ENCODE measurements around the gene ZNRF1. TPM values are rescaled to one million over a fixed set of nuclear protein-coding genes. Genes with fewer than 3 reads are reported as not detected.
"Not testable (repeated sequence)": the region's sequence is repeated elsewhere in the genome, so short reads cannot be mapped to it uniquely, and the experiment has no call there.

The ZNRF1 gene
- total and polyA plus RNA-seq, 11 donors: 12.8 to 43.3 (median 23.2) TPM

GRCh38 chr16:75012380-75013081, 13.7 kb downstream of the ZNRF1 start:
- intact Hi-C loops (cut with DNase I): loop anchor here in 2 of 10 donors (5.0 kb wide), 1 partner anchor 35 kb away; no protein-coding TSS in a partner anchor
- H3K4me3 ChIP-seq: peak overlapping the region in 3 of 12 donors; percentile 3 to 10 (median 9)

GRCh38 chr16:75013123-75013522, 14.3 kb downstream of the ZNRF1 start:
- Histone ChIP-seq H3K27ac (peak overlapping the region in 11 of 12 donors; percentile 12 to 86 (median 82)), H3K4me1 (peaks cover 5 to 57% (median 42%) of the 10 kb centered on the region in 12 donors)
- intact Hi-C loops (cut with DNase I): loop anchor here in 2 of 10 donors (5.0 kb wide), 1 partner anchor 34 kb away; no protein-coding TSS in a partner anchor
- not testable (repeated sequence) for H3K36me3 ChIP-seq, H3K4me3 ChIP-seq, H3K9me3 ChIP-seq, H3K27me3 ChIP-seq, ATAC-seq, DNase-seq
- 81 to 86% (median 85%) methylated on average over 6 of the region's 6 CpGs for whole genome bisulfite sequencing, 4 donors

More at GRCh38 chr16:75012380-75013081, 13.7 kb downstream of the ZNRF1 start:
- peak overlapping the region; percentile 45 to 86 (median 80) for H3K27ac ChIP-seq
- H3K9me3 ChIP-seq: no peaks in the 10 kb centered on the region
- ATAC-seq: peak; percentile 24 to 82 (median 54)
- H3K27me3 ChIP-seq: no peaks in the 10 kb centered on the region
- peaks cover 5 to 51% (median 39%) of the 10 kb centered on the region in 12 donors for H3K4me1 ChIP-seq
- no peaks in the 10 kb centered on the region for H3K36me3 ChIP-seq
- WGBS, 4 donors: 48 to 61% (median 54%) methylated on average over 8 of the region's 8 CpGs
- TF ChIP-seq POLR2A (IDR thresholded peaks at IDR 0.05): no peak
- TF ChIP-seq CTCF (IDR thresholded peaks at IDR 0.05): no peak
- DNase-seq: no peak

GRCh38 chr16:75014318-75014717, 15.5 kb downstream of the ZNRF1 start:
- H3K27ac ChIP-seq: peak overlapping the region in 2 of 12 donors; percentile 82 to 86
- no peaks in the 10 kb centered on the region for H3K27me3 ChIP-seq
- H3K4me3 ChIP-seq: no peak overlapping the region
- DNase-seq: no peak
- no peak for TF ChIP-seq POLR2A (IDR thresholded peaks at IDR 0.05)
- no peak for TF ChIP-seq CTCF (IDR thresholded peaks at IDR 0.05)
- ATAC-seq: no peak
- no peaks in the 10 kb centered on the region for H3K9me3 ChIP-seq
- WGBS, 4 donors: 96 to 98% (median 97%) methylated on average over 2 of the region's 2 CpGs
- intact Hi-C loops (cut with DNase I): loop anchor here in 2 of 10 donors (5.0 kb wide), 1 partner anchor 33 kb away; no protein-coding TSS in a partner anchor
- peaks cover 5 to 63% (median 43%) of the 10 kb centered on the region in 12 donors for H3K4me1 ChIP-seq
- H3K36me3 ChIP-seq: no peaks in the 10 kb centered on the region

GRCh38 chr16:75016451-75017081, 17.7 kb downstream of the ZNRF1 start:
- H3K36me3 ChIP-seq; H3K27me3 ChIP-seq; DNase-seq; ATAC-seq; H3K4me3 ChIP-seq; intact Hi-C loops (cut with DNase I): not testable (repeated sequence)
- Histone ChIP-seq H3K4me1 (peaks cover 5 to 55% (median 32%) of the 10 kb centered on the region in 12 donors), H3K9me3 (peaks cover 0 to 12% (median 6%) of the 10 kb centered on the region in 12 donors), H3K27ac (peak overlapping the region in 1 of 12 donors; percentile 32)
- WGBS, 4 donors: 91 to 96% (median 95%) methylated on average over 12 of the region's 12 CpGs

Data from heart left ventricle (tissue), 16 donors.